K562 (cell line): ENCODE measurements around the gene PLA2G4D. TPM values are rescaled to one million over a fixed set of nuclear protein-coding genes. Genes with fewer than 3 reads are reported as not detected.

Experiments used
- CHD2 ChIP-seq: IDR thresholded peaks from 2 replicates; pipeline ENCODE4 v1.6.1; 2011; ENCODE audit warnings: low read depth, low read length
- FIP1L1 ChIP-seq: fragments of 200-400 bp; formaldehyde crosslinking; IDR thresholded peaks from 2 replicates; pipeline ENCODE4 v1.6.1; 2018; ENCODE audit warnings: mild to moderate bottlenecking, low read depth, low read length; ENCODE audit not compliant: poor library complexity, severe bottlenecking
- L3MBTL2 ChIP-seq: fragments of 450-650 bp; IDR thresholded peaks from 2 replicates; pipeline ENCODE4 v1.6.1; 2016; ENCODE audit warnings: mild to moderate bottlenecking, moderate library complexity
- PHF8 ChIP-seq: fragments of 200-600 bp; sonication (generic); IDR thresholded peaks from 2 replicates; pipeline ENCODE4 v1.6.1; 2012; ENCODE audit warnings: mixed run types, mild to moderate bottlenecking, inconsistent platforms, low read length, moderate library complexity, borderline replicate concordance
- POLR3G ChIP-seq: IDR thresholded peaks from 2 replicates; pipeline ENCODE4 v1.6.1; 2011; ENCODE audit not compliant: insufficient read length, insufficient replicate concordance; ENCODE audit errors: extremely low read depth
- RBM25 ChIP-seq: fragments of 200-400 bp; formaldehyde crosslinking; IDR thresholded peaks from 2 replicates; pipeline ENCODE4 v1.6.1; 2018; ENCODE audit warnings: low read length, low read depth, moderate library complexity; ENCODE audit not compliant: severe bottlenecking
- STAT5A ChIP-seq: IDR thresholded peaks from 2 replicates; pipeline ENCODE4 v1.6.1; 2012; ENCODE audit warnings: low read length, inconsistent platforms, borderline replicate concordance
- ZNF431 ChIP-seq: sonication (generic); formaldehyde crosslinking; IDR thresholded peaks from 2 replicates; pipeline ENCODE4 v1.8.0; 2022; ENCODE audit warnings: mild to moderate bottlenecking, missing genetic modification reagents
- ZNF551 ChIP-seq: fragments of 250-450 bp; sonication (Bioruptor Pico); IDR thresholded peaks from 2 replicates; pipeline ENCODE4 v1.5.0; 2021; ENCODE audit warnings: mild to moderate bottlenecking, moderate library complexity
- polyA plus RNA-seq, 8 experiments: library from polyadenylated mRNA; depleted of rRNA in 4 of 8; stranded (reverse) in 5 of 8; unstranded in 3 of 8; fragments of >200 nt; fragmentation: Nextera tagmentation in 2 of 8; fragmentation: Illumina TruSeq in 1 of 8; extraction: Ambion mirVana in 2 of 8; extraction: Trizol in 1 of 8; gene quantifications; 2 replicates each; pipeline versions ENCODE4 v1.2.1 to v1.2.3, GENCODE V29; 2011 to 2014; ENCODE audit warnings: inconsistent platforms in 1 of 8, missing spikeins in 1 of 8
- total RNA-seq, 7 experiments: library from RNA; depleted of rRNA in 6 of 7; stranded (reverse); fragments of >200 nt in 6 of 7; fragmentation: Illumina TruSeq in 2 of 7; extraction: Trizol in 2 of 7; gene quantifications; 2 replicates each; pipeline versions ENCODE4 v1.2.1 to v1.2.3, GENCODE V29; 2011 to 2021; ENCODE audit warnings: low replicate concordance in 1 of 7
- TF ChIP-seq, protein P1 (sequence below): sonication (generic); formaldehyde crosslinking; IDR thresholded peaks from 2 replicates; pipeline ENCODE4 v1.8.0; 2023; ENCODE audit warnings: missing genetic modification reagents, mild to moderate bottlenecking, borderline replicate concordance
- TF ChIP-seq, protein P2 (sequence below): sonication (generic); formaldehyde crosslinking; IDR thresholded peaks from 2 replicates; pipeline ENCODE4 v1.8.0; 2022; ENCODE audit warnings: mild to moderate bottlenecking, missing genetic modification reagents
- TF ChIP-seq, protein P3 (sequence below): fragments of 250-450 bp; sonication (Bioruptor Pico); IDR thresholded peaks from 2 replicates; pipeline ENCODE4 v1.4.0; 2020; ENCODE audit warnings: mild to moderate bottlenecking, moderate library complexity
- TF ChIP-seq, protein P4 (sequence below): sonication (generic); IDR thresholded peaks from 2 replicates; pipeline ENCODE4 v1.6.1; 2016

PLA2G4D gene
- total and polyA plus RNA-seq, 9 of the 15 experiments (the other 6 are each of a cell fraction or from before 2014, with no cell fraction given) = 0.04 TPM; not detected in 8

DNA sequence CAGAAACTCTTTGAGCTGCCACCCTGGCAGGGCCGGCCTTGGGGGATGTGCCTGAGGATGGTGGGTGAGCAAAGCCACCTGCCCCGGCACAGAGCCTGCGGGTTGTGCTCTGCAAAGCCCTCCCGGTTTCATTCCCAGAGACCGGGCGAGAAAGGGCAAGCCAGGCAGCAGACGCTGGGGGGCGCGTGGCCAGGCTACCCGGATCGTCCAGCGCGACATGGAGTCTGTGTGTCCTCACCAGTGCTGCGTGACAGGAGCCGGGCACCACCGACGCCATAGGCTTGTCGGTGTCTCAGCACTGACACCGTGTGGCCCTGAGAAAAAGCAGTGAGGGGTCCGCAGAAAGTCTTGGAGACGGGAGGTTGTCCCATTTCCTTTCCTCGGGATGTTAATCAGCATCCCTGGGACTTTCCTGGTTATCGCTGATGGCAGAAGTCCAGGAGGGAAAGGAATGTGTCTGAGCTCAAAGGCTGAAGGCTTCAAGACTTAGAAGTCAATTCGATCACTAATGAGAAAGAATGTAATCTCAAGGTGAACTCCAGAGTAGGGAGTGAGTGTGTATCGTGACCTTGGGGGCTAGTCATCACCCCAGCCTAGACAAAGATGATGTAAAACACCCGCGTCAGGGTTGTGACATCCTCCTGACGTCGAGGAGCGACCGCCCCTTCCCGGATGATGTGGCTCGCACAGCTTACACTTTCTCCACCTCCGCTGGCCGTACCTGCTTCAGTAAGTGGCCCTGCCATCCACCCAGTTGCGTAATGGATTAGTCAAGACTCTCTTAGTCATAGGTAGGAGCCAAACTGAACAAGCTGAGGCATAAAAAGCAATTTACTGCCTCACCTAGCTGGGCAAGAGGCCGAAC is 37.2 kb downstream of the PLA2G4D start (continued):
- TF ChIP-seq PHF8 (peak; percentile 7; the same call in 1 of the 2 replicates), POLR3G (no peak), ZNF431 (CRISPR knock-in tag) (no peak), L3MBTL2 (peak; percentile 37), STAT5A (no peak), RBM25 (no peak), CHD2 (no peak), FIP1L1 (no peak), ZNF551 (no peak)
- TF ChIP-seq, protein P1, sequence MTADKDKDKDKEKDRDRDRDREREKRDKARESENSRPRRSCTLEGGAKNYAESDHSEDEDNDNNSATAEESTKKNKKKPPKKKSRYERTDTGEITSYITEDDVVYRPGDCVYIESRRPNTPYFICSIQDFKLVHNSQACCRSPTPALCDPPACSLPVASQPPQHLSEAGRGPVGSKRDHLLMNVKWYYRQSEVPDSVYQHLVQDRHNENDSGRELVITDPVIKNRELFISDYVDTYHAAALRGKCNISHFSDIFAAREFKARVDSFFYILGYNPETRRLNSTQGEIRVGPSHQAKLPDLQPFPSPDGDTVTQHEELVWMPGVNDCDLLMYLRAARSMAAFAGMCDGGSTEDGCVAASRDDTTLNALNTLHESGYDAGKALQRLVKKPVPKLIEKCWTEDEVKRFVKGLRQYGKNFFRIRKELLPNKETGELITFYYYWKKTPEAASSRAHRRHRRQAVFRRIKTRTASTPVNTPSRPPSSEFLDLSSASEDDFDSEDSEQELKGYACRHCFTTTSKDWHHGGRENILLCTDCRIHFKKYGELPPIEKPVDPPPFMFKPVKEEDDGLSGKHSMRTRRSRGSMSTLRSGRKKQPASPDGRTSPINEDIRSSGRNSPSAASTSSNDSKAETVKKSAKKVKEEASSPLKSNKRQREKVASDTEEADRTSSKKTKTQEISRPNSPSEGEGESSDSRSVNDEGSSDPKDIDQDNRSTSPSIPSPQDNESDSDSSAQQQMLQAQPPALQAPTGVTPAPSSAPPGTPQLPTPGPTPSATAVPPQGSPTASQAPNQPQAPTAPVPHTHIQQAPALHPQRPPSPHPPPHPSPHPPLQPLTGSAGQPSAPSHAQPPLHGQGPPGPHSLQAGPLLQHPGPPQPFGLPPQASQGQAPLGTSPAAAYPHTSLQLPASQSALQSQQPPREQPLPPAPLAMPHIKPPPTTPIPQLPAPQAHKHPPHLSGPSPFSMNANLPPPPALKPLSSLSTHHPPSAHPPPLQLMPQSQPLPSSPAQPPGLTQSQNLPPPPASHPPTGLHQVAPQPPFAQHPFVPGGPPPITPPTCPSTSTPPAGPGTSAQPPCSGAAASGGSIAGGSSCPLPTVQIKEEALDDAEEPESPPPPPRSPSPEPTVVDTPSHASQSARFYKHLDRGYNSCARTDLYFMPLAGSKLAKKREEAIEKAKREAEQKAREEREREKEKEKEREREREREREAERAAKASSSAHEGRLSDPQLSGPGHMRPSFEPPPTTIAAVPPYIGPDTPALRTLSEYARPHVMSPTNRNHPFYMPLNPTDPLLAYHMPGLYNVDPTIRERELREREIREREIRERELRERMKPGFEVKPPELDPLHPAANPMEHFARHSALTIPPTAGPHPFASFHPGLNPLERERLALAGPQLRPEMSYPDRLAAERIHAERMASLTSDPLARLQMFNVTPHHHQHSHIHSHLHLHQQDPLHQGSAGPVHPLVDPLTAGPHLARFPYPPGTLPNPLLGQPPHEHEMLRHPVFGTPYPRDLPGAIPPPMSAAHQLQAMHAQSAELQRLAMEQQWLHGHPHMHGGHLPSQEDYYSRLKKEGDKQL = no peak
- TF ChIP-seq, protein P2, sequence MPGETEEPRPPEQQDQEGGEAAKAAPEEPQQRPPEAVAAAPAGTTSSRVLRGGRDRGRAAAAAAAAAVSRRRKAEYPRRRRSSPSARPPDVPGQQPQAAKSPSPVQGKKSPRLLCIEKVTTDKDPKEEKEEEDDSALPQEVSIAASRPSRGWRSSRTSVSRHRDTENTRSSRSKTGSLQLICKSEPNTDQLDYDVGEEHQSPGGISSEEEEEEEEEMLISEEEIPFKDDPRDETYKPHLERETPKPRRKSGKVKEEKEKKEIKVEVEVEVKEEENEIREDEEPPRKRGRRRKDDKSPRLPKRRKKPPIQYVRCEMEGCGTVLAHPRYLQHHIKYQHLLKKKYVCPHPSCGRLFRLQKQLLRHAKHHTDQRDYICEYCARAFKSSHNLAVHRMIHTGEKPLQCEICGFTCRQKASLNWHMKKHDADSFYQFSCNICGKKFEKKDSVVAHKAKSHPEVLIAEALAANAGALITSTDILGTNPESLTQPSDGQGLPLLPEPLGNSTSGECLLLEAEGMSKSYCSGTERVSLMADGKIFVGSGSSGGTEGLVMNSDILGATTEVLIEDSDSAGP (CRISPR knock-in tag) = no peak
- TF ChIP-seq, protein P3, sequence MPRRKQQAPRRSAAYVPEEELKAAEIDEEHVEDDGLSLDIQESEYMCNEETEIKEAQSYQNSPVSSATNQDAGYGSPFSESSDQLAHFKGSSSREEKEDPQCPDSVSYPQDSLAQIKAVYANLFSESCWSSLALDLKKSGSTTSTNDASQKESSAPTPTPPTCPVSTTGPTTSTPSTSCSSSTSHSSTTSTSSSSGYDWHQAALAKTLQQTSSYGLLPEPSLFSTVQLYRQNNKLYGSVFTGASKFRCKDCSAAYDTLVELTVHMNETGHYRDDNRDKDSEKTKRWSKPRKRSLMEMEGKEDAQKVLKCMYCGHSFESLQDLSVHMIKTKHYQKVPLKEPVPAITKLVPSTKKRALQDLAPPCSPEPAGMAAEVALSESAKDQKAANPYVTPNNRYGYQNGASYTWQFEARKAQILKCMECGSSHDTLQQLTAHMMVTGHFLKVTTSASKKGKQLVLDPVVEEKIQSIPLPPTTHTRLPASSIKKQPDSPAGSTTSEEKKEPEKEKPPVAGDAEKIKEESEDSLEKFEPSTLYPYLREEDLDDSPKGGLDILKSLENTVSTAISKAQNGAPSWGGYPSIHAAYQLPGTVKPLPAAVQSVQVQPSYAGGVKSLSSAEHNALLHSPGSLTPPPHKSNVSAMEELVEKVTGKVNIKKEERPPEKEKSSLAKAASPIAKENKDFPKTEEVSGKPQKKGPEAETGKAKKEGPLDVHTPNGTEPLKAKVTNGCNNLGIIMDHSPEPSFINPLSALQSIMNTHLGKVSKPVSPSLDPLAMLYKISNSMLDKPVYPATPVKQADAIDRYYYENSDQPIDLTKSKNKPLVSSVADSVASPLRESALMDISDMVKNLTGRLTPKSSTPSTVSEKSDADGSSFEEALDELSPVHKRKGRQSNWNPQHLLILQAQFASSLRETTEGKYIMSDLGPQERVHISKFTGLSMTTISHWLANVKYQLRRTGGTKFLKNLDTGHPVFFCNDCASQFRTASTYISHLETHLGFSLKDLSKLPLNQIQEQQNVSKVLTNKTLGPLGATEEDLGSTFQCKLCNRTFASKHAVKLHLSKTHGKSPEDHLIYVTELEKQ = no peak
- TF ChIP-seq, protein P4, sequence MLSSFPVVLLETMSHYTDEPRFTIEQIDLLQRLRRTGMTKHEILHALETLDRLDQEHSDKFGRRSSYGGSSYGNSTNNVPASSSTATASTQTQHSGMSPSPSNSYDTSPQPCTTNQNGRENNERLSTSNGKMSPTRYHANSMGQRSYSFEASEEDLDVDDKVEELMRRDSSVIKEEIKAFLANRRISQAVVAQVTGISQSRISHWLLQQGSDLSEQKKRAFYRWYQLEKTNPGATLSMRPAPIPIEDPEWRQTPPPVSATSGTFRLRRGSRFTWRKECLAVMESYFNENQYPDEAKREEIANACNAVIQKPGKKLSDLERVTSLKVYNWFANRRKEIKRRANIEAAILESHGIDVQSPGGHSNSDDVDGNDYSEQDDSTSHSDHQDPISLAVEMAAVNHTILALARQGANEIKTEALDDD = peak; percentile 41; the same call in 1 of the 2 replicates
